Body of pancreas (tissue), 4 donors: ENCODE data around the gene NRF1. TPM values are rescaled to one million over a fixed set of nuclear protein-coding genes. Genes with fewer than 3 reads are reported as not detected.
A peak's percentile ranks its signal among the peaks of the same experiment; 100 is the strongest.

ENCODE experiments used
- ATAC-seq: fragments of 150-250 bp; one replicate; pipeline ENCODE4 v1.9.1; 2016
- DNase-seq, 4 donors: peaks; one replicate each; pipeline ENCODE4 v3.0.0-alpha.2; 2019
- H3K27ac ChIP-seq, 4 donors: fragments of 200-600 bp; sonication (generic); 1 replicate in 3 of 4; 2 replicates in 1 of 4; pipeline versions ENCODE4 v1.5.1 to v1.6.1; 2016 to 2019; ENCODE audit warnings: mild to moderate bottlenecking in 1 of 4, mixed read lengths in 1 of 4, moderate library complexity in 1 of 4
- H3K27me3 ChIP-seq, 2 donors: fragments of 200-600 bp; sonication (generic); one replicate each; pipeline ENCODE4 v1.6.0; 2016; ENCODE audit warnings: mild to moderate bottlenecking in 1 of 2
- H3K36me3 ChIP-seq, 2 donors: fragments of 200-600 bp; sonication (generic); replicated peaks in 1 of 2; 2 replicates each; pipeline ENCODE4 v1.5.1; 2016; ENCODE audit warnings: low read depth in 2 of 2; ENCODE audit not compliant: insufficient read depth in 1 of 2
- H3K4me1 ChIP-seq: fragments of 200-600 bp; sonication (generic); one replicate; pipeline ENCODE4 v1.6.0; 2016
- H3K4me3 ChIP-seq, 2 donors: fragments of 200-600 bp; sonication (generic); 1 replicate in 1 of 2; 2 replicates in 1 of 2; pipeline ENCODE4 v1.5.1; 2016 to 2019
- H3K9me3 ChIP-seq, 3 donors: fragments of 200-600 bp; sonication (generic); 1 replicate in 2 of 3; 2 replicates in 1 of 3; pipeline ENCODE4 v1.5.1; 2016
- POLR2A ChIP-seq, 3 donors: fragments of 450-650 bp; IDR thresholded peaks; one replicate each; pipeline ENCODE4 v1.6.1; 2016; ENCODE audit warnings: antibody characterized with exemption in 3 of 3, mild to moderate bottlenecking in 2 of 3
- WGBS, 2 donors: methylation state at CpG; one replicate each; pipeline ENCODE4 v1.1.5; 2017; 5-methylcytosine and 5-hydroxymethylcytosine counted together
- intact Hi-C: fragments of 100-400 bp; cut with DNase I; formaldehyde crosslinking; loops from one replicate; pipeline ENCODE4 v1.15.1; 2023
- total RNA-seq, 2 donors: library from RNA; depleted of rRNA; stranded (reverse); fragments of >200 nt; gene quantifications; one replicate each; pipeline ENCODE4 v1.1.0, GENCODE V29; 2016
- TF ChIP-seq, protein P1 (sequence below), 7 experiments: fragments of 450-650 bp in 4 of 7; fragments of 200-600 bp in 3 of 7; sonication (generic) in 3 of 7; IDR thresholded peaks; one replicate each; pipeline ENCODE4 v1.5.1; 2016 to 2019; ENCODE audit warnings: antibody characterized with exemption in 7 of 7

Gene NRF1
- total RNA-seq, 2 donors from 2014 or later = 10.1 to 11.9 TPM

DNA sequence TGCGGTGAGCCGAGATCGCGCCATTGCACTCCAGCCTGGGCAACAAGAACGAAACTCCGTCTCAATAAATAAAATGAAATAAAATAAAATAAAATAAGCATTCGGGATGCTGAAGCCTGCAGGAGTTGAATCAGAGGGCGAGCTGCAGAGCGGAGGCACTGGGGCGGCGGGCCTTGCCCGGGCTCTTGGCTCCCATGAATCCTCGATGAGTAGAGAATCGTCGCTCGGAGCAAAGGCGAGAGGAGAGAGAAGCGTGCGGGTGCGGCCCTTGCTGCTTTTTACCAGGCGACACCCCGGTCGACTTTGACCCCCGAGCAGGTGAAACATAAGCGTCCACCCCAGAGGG, 172.9 kb downstream of the NRF1 start:
- intact Hi-C loops = no loop called here
- Histone ChIP-seq H3K9me3 (no peaks in the 10 kb centered on the region), H3K4me1 (peaks cover 51% of the 10 kb centered on the region), H3K4me3 (no peak overlapping the region), H3K36me3 (no peaks in the 10 kb centered on the region), H3K27me3 (peaks cover 0 to 34% of the 10 kb centered on the region in 2 donors), H3K27ac (no peak overlapping the region)
- DNase-seq = peak in 1 of 4 donors; percentile 7
- WGBS, 2 donors = 39 to 52% methylated on average over 22 to 25 of the region's 25 CpGs
- TF ChIP-seq POLR2A (IDR thresholded peaks at IDR 0.05) = no peak
- TF ChIP-seq, protein P1, sequence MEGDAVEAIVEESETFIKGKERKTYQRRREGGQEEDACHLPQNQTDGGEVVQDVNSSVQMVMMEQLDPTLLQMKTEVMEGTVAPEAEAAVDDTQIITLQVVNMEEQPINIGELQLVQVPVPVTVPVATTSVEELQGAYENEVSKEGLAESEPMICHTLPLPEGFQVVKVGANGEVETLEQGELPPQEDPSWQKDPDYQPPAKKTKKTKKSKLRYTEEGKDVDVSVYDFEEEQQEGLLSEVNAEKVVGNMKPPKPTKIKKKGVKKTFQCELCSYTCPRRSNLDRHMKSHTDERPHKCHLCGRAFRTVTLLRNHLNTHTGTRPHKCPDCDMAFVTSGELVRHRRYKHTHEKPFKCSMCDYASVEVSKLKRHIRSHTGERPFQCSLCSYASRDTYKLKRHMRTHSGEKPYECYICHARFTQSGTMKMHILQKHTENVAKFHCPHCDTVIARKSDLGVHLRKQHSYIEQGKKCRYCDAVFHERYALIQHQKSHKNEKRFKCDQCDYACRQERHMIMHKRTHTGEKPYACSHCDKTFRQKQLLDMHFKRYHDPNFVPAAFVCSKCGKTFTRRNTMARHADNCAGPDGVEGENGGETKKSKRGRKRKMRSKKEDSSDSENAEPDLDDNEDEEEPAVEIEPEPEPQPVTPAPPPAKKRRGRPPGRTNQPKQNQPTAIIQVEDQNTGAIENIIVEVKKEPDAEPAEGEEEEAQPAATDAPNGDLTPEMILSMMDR (IDR thresholded peaks at IDR 0.05) = no peak
- no peak for ATAC-seq

DNA sequence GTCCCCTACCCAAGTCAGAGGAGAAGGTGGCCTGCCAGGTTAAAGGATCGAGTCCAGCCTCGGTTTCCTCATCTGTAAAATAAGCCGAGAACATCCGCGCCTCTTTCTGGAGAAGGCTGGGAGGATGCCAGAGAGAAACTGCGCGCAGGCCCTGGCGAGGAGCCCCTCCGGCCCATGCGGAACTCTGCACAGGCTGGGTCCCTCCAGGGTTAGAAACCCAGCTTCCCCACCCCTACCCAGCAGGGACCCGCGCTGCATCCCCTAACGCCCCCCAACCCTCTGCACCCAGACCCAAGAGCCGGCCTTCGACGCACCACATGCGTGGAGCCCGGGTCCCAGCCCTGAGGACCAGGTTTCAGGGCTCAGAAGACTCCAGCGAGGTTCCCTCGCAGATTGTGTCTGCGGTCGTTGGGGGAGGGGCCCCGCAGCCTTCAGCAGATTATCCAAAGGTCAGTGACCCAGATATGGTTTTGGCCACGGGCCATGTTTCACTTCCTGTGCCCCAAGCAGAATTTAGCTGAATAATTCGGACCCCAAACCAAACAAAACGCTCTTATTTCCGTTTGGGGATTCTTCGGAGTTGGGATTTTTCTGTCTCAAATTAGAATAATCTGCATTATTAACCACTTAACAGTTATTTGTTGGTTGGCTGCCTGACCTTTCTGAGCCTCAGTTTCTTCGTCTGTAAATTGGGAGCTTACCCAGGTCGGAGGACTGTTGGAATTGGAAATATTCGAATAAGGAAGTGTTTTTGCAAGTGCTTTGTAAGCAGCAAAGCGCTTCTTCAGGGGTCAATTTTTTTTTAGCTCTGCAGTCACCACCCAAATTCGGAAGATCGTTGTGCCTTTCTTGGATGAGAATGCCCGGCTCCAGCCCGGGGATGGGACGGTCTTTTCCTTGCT, 173.5 kb downstream of the NRF1 start:
- Histone ChIP-seq H3K27ac (no peak overlapping the region), H3K9me3 (no peaks in the 10 kb centered on the region), H3K36me3 (no peaks in the 10 kb centered on the region), H3K27me3 (peaks cover 0 to 34% of the 10 kb centered on the region in 2 donors), H3K4me3 (no peak overlapping the region), H3K4me1 (peaks cover 46% of the 10 kb centered on the region)
- WGBS, 2 donors = 21 to 31% methylated on average over 18 to 37 of the region's 37 CpGs
- ATAC-seq (no peak), DNase-seq (peak in 3 of 4 donors; percentile 29 to 54 (median 42))
- intact Hi-C loops = no loop called here
- TF ChIP-seq POLR2A (IDR thresholded peaks at IDR 0.05) = no peak
- TF ChIP-seq, protein P1 (IDR thresholded peaks at IDR 0.05) = no peak

DNA sequence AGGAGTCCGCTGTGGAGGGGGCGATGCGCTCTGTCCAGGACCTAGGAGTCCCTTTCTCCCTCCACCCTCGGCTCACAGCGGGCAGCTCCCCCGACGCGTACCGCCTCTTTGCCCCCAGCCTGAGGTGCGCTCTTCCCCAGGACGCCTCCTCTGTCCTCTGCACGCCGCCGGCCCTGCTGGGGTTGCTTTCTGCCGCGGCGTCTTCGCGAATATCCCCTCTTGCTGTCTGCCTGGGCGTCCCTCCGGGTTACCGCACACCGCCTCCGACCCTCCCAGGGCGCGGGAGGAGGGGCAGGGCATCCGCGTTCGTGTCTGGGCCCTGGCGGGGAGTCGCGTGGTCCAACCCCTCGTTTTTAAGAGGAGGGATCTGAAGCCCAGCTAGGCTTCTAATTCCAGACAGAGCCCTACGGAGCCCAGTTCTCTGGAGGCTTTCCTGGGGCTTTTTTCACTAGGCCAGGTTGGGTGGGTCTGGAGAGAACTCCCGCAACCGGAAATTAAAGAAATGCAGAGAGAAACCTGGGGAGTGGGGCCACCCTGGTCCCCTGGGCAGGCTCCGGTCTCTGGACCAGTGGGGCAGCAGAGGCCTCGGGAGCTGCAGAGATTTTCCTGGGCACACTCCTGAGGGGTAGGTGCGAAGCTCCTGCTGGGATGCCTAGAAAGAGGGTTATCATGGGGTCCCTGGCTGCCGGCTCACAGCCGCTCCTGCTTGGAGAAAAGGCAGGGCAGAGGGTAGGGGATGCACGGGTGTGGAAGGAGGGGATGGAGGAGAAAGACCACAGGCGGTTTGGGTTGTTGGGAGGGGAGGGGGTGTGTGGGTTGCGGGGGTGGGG, 174.4 kb downstream of the NRF1 start:
- DNase-seq (peak in 1 of 4 donors; percentile 9), ATAC-seq (no peak)
- H3K27me3 ChIP-seq = peaks cover 0 to 34% of the 10 kb centered on the region in 2 donors
- no peaks in the 10 kb centered on the region for H3K36me3 ChIP-seq
- no peak overlapping the region for H3K4me3 ChIP-seq
- intact Hi-C loops = no loop called here
- no peak overlapping the region for H3K27ac ChIP-seq
- H3K9me3 ChIP-seq = no peaks in the 10 kb centered on the region
- WGBS, 2 donors = 36 to 49% methylated on average over 40 to 44 of the region's 44 CpGs
- peaks cover 40% of the 10 kb centered on the region for H3K4me1 ChIP-seq
- TF ChIP-seq POLR2A (IDR thresholded peaks at IDR 0.05) = no peak
- TF ChIP-seq, protein P1 (IDR thresholded peaks at IDR 0.05) = no peak

DNA sequence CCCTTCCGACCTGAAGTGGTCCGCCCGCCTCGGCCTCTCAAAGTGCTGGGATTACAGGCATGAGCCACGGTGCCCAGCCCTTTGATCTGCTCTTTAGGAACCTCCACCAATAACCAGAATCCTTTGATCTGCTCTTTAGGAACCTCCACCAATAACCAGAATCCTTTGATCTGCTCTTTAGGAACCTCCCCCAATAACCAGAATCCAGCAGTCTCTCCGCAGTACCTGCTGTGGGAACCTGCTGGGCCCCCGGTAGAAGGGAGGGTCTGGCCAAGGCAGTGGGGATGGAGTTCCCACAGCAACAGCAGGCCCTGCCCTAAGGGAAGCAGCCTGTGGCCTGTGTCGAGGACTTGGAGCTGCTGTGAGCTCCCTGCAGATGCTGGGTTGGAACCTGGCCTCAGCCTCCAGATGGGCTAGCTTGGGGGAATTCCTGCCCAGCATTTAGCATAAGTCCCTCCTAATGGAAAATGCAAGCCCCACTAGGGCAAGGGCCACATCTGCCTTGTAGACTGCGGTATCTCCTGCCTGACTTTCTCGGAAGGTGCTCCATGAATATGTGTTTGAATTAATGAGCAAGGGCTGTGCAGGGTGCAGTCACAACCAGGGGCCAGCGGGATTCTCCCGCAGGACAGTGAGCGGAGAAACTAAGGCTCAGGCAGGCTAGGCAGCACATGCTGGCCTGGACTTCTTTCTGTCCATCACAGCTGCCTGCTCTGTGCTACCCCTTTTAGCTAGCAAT, 175.5 kb downstream of the NRF1 start:
- intact Hi-C loops = no loop called here
- DNase-seq (peak in 1 of 4 donors; percentile 2), ATAC-seq (no peak)
- TF ChIP-seq, protein P1 (IDR thresholded peaks at IDR 0.05) = no peak
- no peak for TF ChIP-seq POLR2A (IDR thresholded peaks at IDR 0.05)
- Histone ChIP-seq H3K9me3 (no peaks in the 10 kb centered on the region), H3K4me3 (no peak overlapping the region), H3K27me3 (peaks cover 0 to 23% of the 10 kb centered on the region in 2 donors), H3K27ac (no peak overlapping the region), H3K4me1 (peaks cover 29% of the 10 kb centered on the region), H3K36me3 (no peaks in the 10 kb centered on the region)
- 74 to 77% methylated on average over 9 to 13 of the region's 13 CpGs for WGBS, 2 donors
